PC-3 (cell line): ENCODE results near the gene SP100. TPM values are rescaled to one million over a fixed set of nuclear protein-coding genes. Genes with fewer than 3 reads are reported as not detected.
A peak's percentile ranks its signal among the peaks of the same experiment; 100 is the strongest.

ENCODE experiments used
- ATAC-seq: fragments of 200-7000 bp; cut with Tn5 transposase; 2 replicates; pipeline ENCODE4 v1.9.1; 2020; ENCODE audit warnings: mild to moderate bottlenecking, moderate library complexity
- BruUV-seq: library from RNA; stranded (reverse); fragments of 400-500 nt; replicated peaks from 2 replicates; lab custom pipeline; 2021; lab: Mats Ljungman, UMichigan
- CTCF ChIA-PET: fragments of 300-600 bp; sonication (Branson Sonifier 250); formaldehyde crosslinking; loops from one replicate; lab custom pipeline; 2022; ENCODE audit warnings: antibody characterized with exemption; lab: Charles Lee
- POLR2A ChIA-PET: fragments of 300-600 bp; sonication (Branson Sonifier 250); formaldehyde crosslinking; loops from one replicate; lab custom pipeline; 2022; ENCODE audit warnings: antibody characterized with exemption; ENCODE audit not compliant: unreplicated experiment; lab: Charles Lee
- DNase-seq: peaks from one replicate; pipeline ENCODE4 v3.0.0-alpha.2; 2015
- H2AFZ ChIP-seq: fragments of 300-600 bp; sonication (generic); 2 replicates; pipeline ENCODE4 v1.6.0; 2016; ENCODE audit warnings: antibody characterized with exemption, low read length
- H3F3A ChIP-seq: fragments of 300-600 bp; sonication (generic); one replicate; pipeline ENCODE4 v1.6.0; 2017; ENCODE audit warnings: antibody characterized with exemption, low read length, control low read depth, mild to moderate bottlenecking; ENCODE audit not compliant: unreplicated experiment
- H3K27ac ChIP-seq: fragments of 300-600 bp; sonication (generic); 2 replicates; pipeline ENCODE4 v1.5.1; 2016; ENCODE audit warnings: mild to moderate bottlenecking, low read length
- H3K27me3 ChIP-seq: fragments of 300-600 bp; sonication (generic); 2 replicates; pipeline ENCODE4 v1.6.1; 2016; ENCODE audit warnings: low read length, mixed read lengths
- H3K36me3 ChIP-seq: fragments of 300-600 bp; sonication (generic); 2 replicates; pipeline ENCODE4 v1.6.1; 2016; ENCODE audit warnings: low read depth, mixed run types, low read length, mixed read lengths
- H3K4me1 ChIP-seq: fragments of 300-600 bp; sonication (generic); 2 replicates; pipeline ENCODE4 v1.5.1; 2016; ENCODE audit warnings: low read length; ENCODE audit not compliant: insufficient read depth
- H3K4me2 ChIP-seq: fragments of 300-600 bp; sonication (generic); 2 replicates; pipeline ENCODE4 v1.6.0; 2016; ENCODE audit warnings: low read length
- H3K4me3 ChIP-seq: fragments of 300-600 bp; sonication (generic); 2 replicates; pipeline ENCODE4 v1.5.1; 2016; ENCODE audit warnings: mild to moderate bottlenecking, low read length, mixed read lengths
- H3K79me2 ChIP-seq: fragments of 300-600 bp; sonication (generic); 2 replicates; pipeline ENCODE4 v1.6.1; 2017; ENCODE audit warnings: low read length, mixed read lengths
- H3K9ac ChIP-seq: fragments of 300-600 bp; sonication (generic); 2 replicates; pipeline ENCODE4 v1.6.0; 2016; ENCODE audit warnings: mild to moderate bottlenecking, low read length
- H3K9me2 ChIP-seq: fragments of 300-600 bp; sonication (generic); replicated peaks from 2 replicates; pipeline ENCODE4 v1.6.1; 2016; ENCODE audit warnings: mixed run types, low read length, mixed read lengths
- H3K9me3 ChIP-seq: fragments of 300-600 bp; sonication (generic); 2 replicates; pipeline ENCODE4 v1.6.1; 2016; ENCODE audit warnings: low read length, mixed read lengths
- H4K20me1 ChIP-seq: fragments of 300-600 bp; sonication (generic); 2 replicates; pipeline ENCODE4 v1.6.1; 2016; ENCODE audit warnings: low read length, mixed read lengths
- EZH2 ChIP-seq: fragments of 300-600 bp; sonication (generic); IDR thresholded peaks from one replicate; pipeline ENCODE4 v1.6.1; 2017; ENCODE audit warnings: antibody characterized with exemption, mild to moderate bottlenecking, low read length; ENCODE audit not compliant: unreplicated experiment
- EZH2phosphoT487 ChIP-seq: fragments of 300-600 bp; sonication (generic); IDR thresholded peaks from 2 replicates; pipeline ENCODE4 v1.6.1; 2018; ENCODE audit warnings: mild to moderate bottlenecking, antibody characterized with exemption, low read length, borderline replicate concordance
- intact Hi-C: fragments of 100-400 bp; cut with micrococcal nuclease; formaldehyde crosslinking; loops from 2 replicates; pipeline ENCODE4 v1.9.0; 2023
- total RNA-seq: library from RNA; depleted of rRNA; stranded (reverse); fragments of >200 nt; gene quantifications from 2 replicates; pipeline ENCODE4 v1.2.3, GENCODE V29; 2014
- TF ChIP-seq, protein P1 (sequence below): fragments of 300-600 bp; sonication (generic); conservative IDR thresholded peaks from 2 replicates; pipeline ENCODE4 v1.5.1; 2017; ENCODE audit warnings: antibody characterized with exemption, low read depth, mild to moderate bottlenecking, low read length

SP100 gene
- total RNA-seq, 1 experiment from 2014 or later = 49.8 TPM

DNA sequence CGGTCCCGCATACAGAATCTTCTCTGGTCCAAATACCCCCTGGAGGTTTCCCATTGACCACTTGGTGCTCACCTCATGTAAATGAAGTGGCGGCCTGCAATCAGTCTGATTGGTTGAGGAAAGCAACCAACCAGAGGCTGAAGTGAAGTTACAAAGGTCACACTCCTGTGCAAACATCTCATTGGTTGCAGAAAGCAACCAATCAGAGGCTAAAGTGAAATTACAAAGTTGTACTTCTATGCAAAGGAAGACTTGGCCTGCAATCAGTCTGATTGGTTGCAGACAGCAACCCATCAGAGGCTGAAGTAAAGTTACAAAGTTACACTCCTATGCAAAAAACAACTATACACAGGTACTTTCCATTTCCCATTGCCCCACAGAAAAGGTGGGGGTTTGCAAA lies 2.5 kb upstream of the SP100 start:
- no peak overlapping the region for H2AFZ ChIP-seq
- H3K79me2 ChIP-seq = peaks cover 22% of the 10 kb centered on the region
- intact Hi-C loops = loop anchor here (10.0 kb wide), 3 partner anchors 199 to 381 kb away; partner anchors contain the start of genes CAB39 and SP110
- no peaks in the 10 kb centered on the region for H3F3A ChIP-seq
- no peaks in the 10 kb centered on the region for H4K20me1 ChIP-seq
- no peaks in the 10 kb centered on the region for H3K9me3 ChIP-seq
- H3K4me2 ChIP-seq = no peak overlapping the region
- ATAC-seq = no peak
- H3K4me1 ChIP-seq = peaks cover 25% of the 10 kb centered on the region
- ChIA-PET CTCF (no interaction called here), POLR2A (no interaction called here)
- H3K9ac ChIP-seq = no peak overlapping the region
- BruUV-seq = no TSS peak
- no peak for DNase-seq
- H3K9me2 ChIP-seq = no peaks in the 10 kb centered on the region
- no peaks in the 10 kb centered on the region for H3K27me3 ChIP-seq
- no peaks in the 10 kb centered on the region for H3K36me3 ChIP-seq
- TF ChIP-seq EZH2 (no peak), EZH2phosphoT487 (no peak)
- TF ChIP-seq, protein P1, sequence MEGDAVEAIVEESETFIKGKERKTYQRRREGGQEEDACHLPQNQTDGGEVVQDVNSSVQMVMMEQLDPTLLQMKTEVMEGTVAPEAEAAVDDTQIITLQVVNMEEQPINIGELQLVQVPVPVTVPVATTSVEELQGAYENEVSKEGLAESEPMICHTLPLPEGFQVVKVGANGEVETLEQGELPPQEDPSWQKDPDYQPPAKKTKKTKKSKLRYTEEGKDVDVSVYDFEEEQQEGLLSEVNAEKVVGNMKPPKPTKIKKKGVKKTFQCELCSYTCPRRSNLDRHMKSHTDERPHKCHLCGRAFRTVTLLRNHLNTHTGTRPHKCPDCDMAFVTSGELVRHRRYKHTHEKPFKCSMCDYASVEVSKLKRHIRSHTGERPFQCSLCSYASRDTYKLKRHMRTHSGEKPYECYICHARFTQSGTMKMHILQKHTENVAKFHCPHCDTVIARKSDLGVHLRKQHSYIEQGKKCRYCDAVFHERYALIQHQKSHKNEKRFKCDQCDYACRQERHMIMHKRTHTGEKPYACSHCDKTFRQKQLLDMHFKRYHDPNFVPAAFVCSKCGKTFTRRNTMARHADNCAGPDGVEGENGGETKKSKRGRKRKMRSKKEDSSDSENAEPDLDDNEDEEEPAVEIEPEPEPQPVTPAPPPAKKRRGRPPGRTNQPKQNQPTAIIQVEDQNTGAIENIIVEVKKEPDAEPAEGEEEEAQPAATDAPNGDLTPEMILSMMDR = no peak
- no peak overlapping the region for H3K27ac ChIP-seq
- no peak overlapping the region for H3K4me3 ChIP-seq

DNA sequence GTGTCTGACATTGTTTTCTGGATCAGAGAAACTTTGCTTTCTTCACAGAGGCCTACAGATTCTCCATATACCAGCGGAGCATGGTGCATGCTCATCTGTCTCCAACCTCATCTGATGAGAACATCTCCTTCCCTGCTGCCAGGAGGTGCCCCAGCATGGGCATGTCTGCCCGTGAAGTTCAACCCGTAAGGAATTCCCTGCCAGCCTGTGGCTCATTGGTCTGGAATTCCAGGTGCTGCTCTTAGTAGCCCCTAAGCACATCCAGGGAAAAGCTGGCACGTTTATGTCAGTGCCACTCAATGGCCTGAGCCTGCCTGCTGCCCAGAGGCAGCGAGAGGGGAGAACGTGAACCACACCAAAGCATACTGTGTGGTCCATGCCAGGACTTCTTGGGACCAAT lies 1.7 kb upstream of the SP100 start:
- BruUV-seq = no TSS peak
- POLR2A ChIA-PET = no interaction called here
- Histone ChIP-seq H3K9ac (no peak overlapping the region), H3F3A (no peaks in the 10 kb centered on the region), H3K27ac (no peak overlapping the region), H3K36me3 (no peaks in the 10 kb centered on the region), H3K4me1 (peaks cover 25% of the 10 kb centered on the region), H4K20me1 (no peaks in the 10 kb centered on the region), H3K9me2 (no peaks in the 10 kb centered on the region), H3K79me2 (peaks cover 30% of the 10 kb centered on the region), H3K4me3 (no peak overlapping the region), H3K4me2 (no peak overlapping the region), H3K9me3 (no peaks in the 10 kb centered on the region), H3K27me3 (no peaks in the 10 kb centered on the region), H2AFZ (no peak overlapping the region)
- DNase-seq (no peak), ATAC-seq (no peak)
- CTCF ChIA-PET = interaction anchor here (0.6 kb wide), 1 partner anchor 8 kb away, joined by 5 read pairs; no protein-coding TSS in a partner anchor
- intact Hi-C loops = loop anchor here (10.0 kb wide), 3 partner anchors 200 to 380 kb away; partner anchors contain the start of genes CAB39 and SP110
- TF ChIP-seq, protein P1 = no peak
- TF ChIP-seq EZH2phosphoT487 (no peak), EZH2 (no peak)

GRCh38 chr2:230417436-230417835 lies 1.4 kb downstream of the SP100 start:
- H2AFZ ChIP-seq = no peak overlapping the region
- H3K4me3 ChIP-seq = peak overlapping the region; percentile 69
- DNase-seq (no peak), ATAC-seq (no peak)
- H3K4me2 ChIP-seq = peak overlapping the region; percentile 86
- POLR2A ChIA-PET = no interaction called here
- intact Hi-C loops = loop anchor here (5.0 to 10.0 kb wide), 5 partner anchors 185 to 377 kb away; partner anchors contain the start of genes CAB39 and SP110
- no peaks in the 10 kb centered on the region for H3K27me3 ChIP-seq
- H3K9me3 ChIP-seq = no peaks in the 10 kb centered on the region
- no peak overlapping the region for H3K27ac ChIP-seq
- no peaks in the 10 kb centered on the region for H3F3A ChIP-seq
- no peaks in the 10 kb centered on the region for H4K20me1 ChIP-seq
- H3K9ac ChIP-seq = peak overlapping the region; percentile 67; the same call in 1 of the 2 replicates
- H3K79me2 ChIP-seq = peaks cover 46% of the 10 kb centered on the region
- CTCF ChIA-PET = no interaction called here
- H3K36me3 ChIP-seq = no peaks in the 10 kb centered on the region
- BruUV-seq = no TSS peak
- peaks cover 20% of the 10 kb centered on the region for H3K4me1 ChIP-seq
- no peaks in the 10 kb centered on the region for H3K9me2 ChIP-seq
- TF ChIP-seq, protein P1 = no peak
- TF ChIP-seq EZH2phosphoT487 = no peak
